KBM-7 (cell line): Measurements from ENCODE around the gene PADI2.
A peak's percentile ranks its signal among the peaks of the same experiment; 100 is the strongest.
"Not testable (repeated sequence)": the region's sequence is repeated elsewhere in the genome, so short reads cannot be mapped to it uniquely, and the experiment has no call there.

Experiments used
- DNase-seq: peaks from one replicate; pipeline ENCODE4 v3.0.0-alpha.2; 2015
- in situ Hi-C: fragments of 300-500 bp; cut with MboI; formaldehyde crosslinking; loops from 2 replicates; pipeline ENCODE4 v1.14.3; 2020; ENCODE audit warnings: low sequenced_read_pairs, low pct_unique_long_range_greater_than_20kb, mixed read lengths

The PADI2 gene

GRCh38 chr1:17067465-17068240, 51.6 kb downstream of the PADI2 start:
- no peak for DNase-seq
- in situ Hi-C loops = no loop called here

GRCh38 chr1:17067069-17067426, 52.2 kb downstream of the PADI2 start:
- in situ Hi-C loops = no loop called here
- DNase-seq = peak; percentile 55

GRCh38 chr1:17066361-17067068, 52.7 kb downstream of the PADI2 start:
- in situ Hi-C loops = no loop called here
- peak; percentile 62 for DNase-seq

- no peak for DNase-seq
- in situ Hi-C loops = no loop called here
Measured at GRCh38 chr1:17065666-17066065, 53.6 kb downstream of the PADI2 start.

GRCh38 chr1:17062751-17063150, 56.5 kb downstream of the PADI2 start:
- DNase-seq, in situ Hi-C loops: not testable (repeated sequence)

GRCh38 chr1:17061892-17062291, 57.4 kb downstream of the PADI2 start:
- no peak for DNase-seq
- in situ Hi-C loops = no loop called here

- DNase-seq = no peak
- in situ Hi-C loops = no loop called here
Measured at GRCh38 chr1:17061486-17061885, 57.8 kb downstream of the PADI2 start.

- in situ Hi-C loops = no loop called here
Measured at GRCh38 chr1:17060306-17060749, 58.9 kb downstream of the PADI2 start.

GRCh38 chr1:17059391-17060305, 59.6 kb downstream of the PADI2 start:
- peak; percentile 69 for DNase-seq
- in situ Hi-C loops = no loop called here

More at GRCh38 chr1:17060306-17060749, 58.9 kb downstream of the PADI2 start:
- DNase-seq = no peak

GRCh38 chr1:17056551-17056950, 62.7 kb downstream of the PADI2 start:
- no peak for DNase-seq
- in situ Hi-C loops = no loop called here

GRCh38 chr1:17055801-17056200, 63.5 kb downstream of the PADI2 start:
- DNase-seq = no peak
- in situ Hi-C loops = no loop called here

GRCh38 chr1:17053685-17054410, 65.4 kb downstream of the PADI2 start, which contains the start of gene SDHB:
TSS of gene SDHB (minus strand) at chr1:17054032. CDS start at chr1:17054019, 13 bp downstream.
- DNase-seq = peak; percentile 98
- in situ Hi-C loops = no loop called here

- in situ Hi-C loops = no loop called here
- peak; percentile 7 for DNase-seq
Measured at GRCh38 chr1:17053086-17053684, 66.1 kb downstream of the PADI2 start.

- in situ Hi-C loops = no loop called here
- no peak for DNase-seq
Measured at GRCh38 chr1:17052641-17053040, 66.6 kb downstream of the PADI2 start.

- no peak for DNase-seq
- in situ Hi-C loops = no loop called here
Measured at GRCh38 chr1:17052038-17052437, 67.2 kb downstream of the PADI2 start.

GRCh38 chr1:17047924-17048323, 71.3 kb downstream of the PADI2 start:
- no peak for DNase-seq
- in situ Hi-C loops = no loop called here

- no peak for DNase-seq
- in situ Hi-C loops = no loop called here
Measured at GRCh38 chr1:17046334-17046657, 73.0 kb downstream of the PADI2 start.

GRCh38 chr1:17045634-17046333, 73.5 kb downstream of the PADI2 start:
- peak; percentile 54 for DNase-seq
- in situ Hi-C loops = no loop called here
